ENCODE results near the gene WDPCP. TPM values are rescaled to one million over a fixed set of nuclear protein-coding genes. Genes with fewer than 3 reads are reported as not detected.

WDPCP gene
- total and polyA plus RNA-seq, 4 donors: 1.1 to 7.6 (median 2.7) TPM

GRCh38 chr2:63503818-63504217 is 84.5 kb downstream of the WDPCP start:
- DNase-seq (ENCODE audit: low spot score): no peak
- Histone ChIP-seq H3K4me3 (ENCODE audit: low read depth in 1 of 3, low read length in 3 of 3) (no peak overlapping the region), H3K36me3 (ENCODE audit: control insufficient read depth in 4 of 4, insufficient read depth in 3 of 4, low read depth in 1 of 4, low read length in 3 of 4) (no peaks in the 10 kb centered on the region), H3K27me3 (ENCODE audit: control insufficient read depth in 4 of 4, insufficient read depth in 4 of 4, low read length in 3 of 4) (no peaks in the 10 kb centered on the region), H3K9ac (ENCODE audit: low read depth in 1 of 2, low read length in 2 of 2) (no peak overlapping the region), H3K9me3 (ENCODE audit: control insufficient read depth in 4 of 4, low read length in 3 of 4) (no peaks in the 10 kb centered on the region), H3K4me1 (ENCODE audit: control insufficient read depth in 4 of 4, insufficient read depth in 4 of 4, low read length in 3 of 4) (no peaks in the 10 kb centered on the region), H3K27ac (ENCODE audit: low read depth in 1 of 2, low read length in 2 of 2) (no peak overlapping the region)
- TF ChIP-seq FOXA2 (IDR thresholded peaks at IDR 0.05) (no peak), JUND (IDR thresholded peaks at IDR 0.05) (no peak), FOXA1 (IDR thresholded peaks at IDR 0.05) (no peak)
- 90% methylated on average over 1 of the region's 1 CpG for WGBS

GRCh38 chr2:63500398-63500797 is 87.9 kb downstream of the WDPCP start:
- H3K36me3 ChIP-seq (ENCODE audit: control insufficient read depth in 4 of 4, insufficient read depth in 3 of 4, low read depth in 1 of 4, low read length in 3 of 4): no peaks in the 10 kb centered on the region
- H3K4me3 ChIP-seq (ENCODE audit: low read depth in 1 of 3, low read length in 3 of 3): no peak overlapping the region
- H3K27ac ChIP-seq (ENCODE audit: low read depth in 1 of 2, low read length in 2 of 2): no peak overlapping the region
- DNase-seq (ENCODE audit: low spot score): no peak
- no peaks in the 10 kb centered on the region for H3K9me3 ChIP-seq (ENCODE audit: control insufficient read depth in 4 of 4, low read length in 3 of 4)
- TF ChIP-seq JUND (IDR thresholded peaks at IDR 0.05) (no peak), HNF4G (IDR thresholded peaks at IDR 0.05) (no peak), NR2F2 (IDR thresholded peaks at IDR 0.05) (no peak), REST (IDR thresholded peaks at IDR 0.05) (no peak), YY1 (IDR thresholded peaks at IDR 0.05) (no peak), SP1 (IDR thresholded peaks at IDR 0.05) (no peak), RAD21 (IDR thresholded peaks at IDR 0.05) (no peak), ATF3 (IDR thresholded peaks at IDR 0.05) (no peak), RXRA (IDR thresholded peaks at IDR 0.05) (no peak), EGR1 (IDR thresholded peaks at IDR 0.05; ENCODE audit: low read depth in 2 of 2) (no peak)
- no peaks in the 10 kb centered on the region for H3K27me3 ChIP-seq (ENCODE audit: control insufficient read depth in 4 of 4, insufficient read depth in 4 of 4, low read length in 3 of 4)
- no peaks in the 10 kb centered on the region for H3K4me1 ChIP-seq (ENCODE audit: control insufficient read depth in 4 of 4, insufficient read depth in 4 of 4, low read length in 3 of 4)
- 83% methylated on average over 1 of the region's 1 CpG for WGBS
- H3K9ac ChIP-seq (ENCODE audit: low read depth in 1 of 2, low read length in 2 of 2): no peak overlapping the region

- Histone ChIP-seq H3K9ac (ENCODE audit: low read depth in 1 of 2, low read length in 2 of 2) (no peak overlapping the region), H3K36me3 (ENCODE audit: control insufficient read depth in 4 of 4, insufficient read depth in 3 of 4, low read depth in 1 of 4, low read length in 3 of 4) (no peaks in the 10 kb centered on the region), H3K27ac (ENCODE audit: low read depth in 1 of 2, low read length in 2 of 2) (no peak overlapping the region), H3K9me3 (ENCODE audit: control insufficient read depth in 4 of 4, low read length in 3 of 4) (no peaks in the 10 kb centered on the region), H3K27me3 (ENCODE audit: control insufficient read depth in 4 of 4, insufficient read depth in 4 of 4, low read length in 3 of 4) (no peaks in the 10 kb centered on the region), H3K4me3 (ENCODE audit: low read depth in 1 of 3, low read length in 3 of 3) (no peak overlapping the region), H3K4me1 (ENCODE audit: control insufficient read depth in 4 of 4, insufficient read depth in 4 of 4, low read length in 3 of 4) (no peaks in the 10 kb centered on the region)
- DNase-seq (ENCODE audit: low spot score): no peak
- 88% methylated on average over 2 of the region's 2 CpGs for WGBS
- TF ChIP-seq ATF3 (IDR thresholded peaks at IDR 0.05) (no peak), TAF1 (conservative IDR thresholded peaks at IDR 0.05) (no peak), GABPA (IDR thresholded peaks at IDR 0.05 in 1 of 2, conservative IDR thresholded peaks at IDR 0.05 in 1 of 2) (no peak), FOXA2 (IDR thresholded peaks at IDR 0.05) (no peak), RAD21 (IDR thresholded peaks at IDR 0.05) (no peak), EGR1 (IDR thresholded peaks at IDR 0.05; ENCODE audit: low read depth in 2 of 2) (no peak), RXRA (IDR thresholded peaks at IDR 0.05) (no peak), SP1 (IDR thresholded peaks at IDR 0.05) (no peak), MAX (IDR thresholded peaks at IDR 0.05) (no peak), NR2F2 (IDR thresholded peaks at IDR 0.05) (no peak), YY1 (IDR thresholded peaks at IDR 0.05) (no peak), CTCF (IDR thresholded peaks at IDR 0.05; ENCODE audit: low read depth, low read length, missing input control) (no peak), JUND (IDR thresholded peaks at IDR 0.05) (no peak), FOXA1 (IDR thresholded peaks at IDR 0.05) (no peak), HNF4A (conservative IDR thresholded peaks at IDR 0.05) (no peak), REST (IDR thresholded peaks at IDR 0.05) (no peak), HNF4G (IDR thresholded peaks at IDR 0.05) (no peak)
Measured at GRCh38 chr2:63497576-63497975, 90.7 kb downstream of the WDPCP start.
